DOHH2 (cell line): ENCODE measurements around the gene NGF.

Experiments
- H3F3A ChIP-seq: fragments of 200-600 bp; sonication (generic), shearing (Covaris generic); 2 replicates; pipeline ENCODE4 v1.6.0; 2016; ENCODE audit warnings: antibody characterized with exemption, mild to moderate bottlenecking; ENCODE audit not compliant: control insufficient read depth, insufficient read depth
- H3K27ac ChIP-seq: fragments of 200-600 bp; sonication (generic); 2 replicates; pipeline ENCODE4 v1.5.1; 2014; ENCODE audit warnings: low read depth, mild to moderate bottlenecking, low read length, moderate library complexity
- H3K27me3 ChIP-seq: fragments of 200-600 bp; sonication (generic); 2 replicates; pipeline ENCODE4 v1.6.1; 2014; ENCODE audit warnings: mild to moderate bottlenecking, low read length, mixed read lengths; ENCODE audit not compliant: control insufficient read depth
- H3K36me3 ChIP-seq: fragments of 200-600 bp; sonication (generic); 2 replicates; pipeline ENCODE4 v1.6.1; 2014; ENCODE audit warnings: mild to moderate bottlenecking, low read length, moderate library complexity, mixed read lengths; ENCODE audit not compliant: control insufficient read depth
- H3K4me1 ChIP-seq: fragments of 200-600 bp; sonication (generic); 2 replicates; pipeline ENCODE4 v1.6.1; 2014; ENCODE audit warnings: mild to moderate bottlenecking, low read length, mixed read lengths; ENCODE audit not compliant: control insufficient read depth
- H3K4me2 ChIP-seq: fragments of 200-600 bp; sonication (generic); 2 replicates; pipeline ENCODE4 v1.6.0; 2014; ENCODE audit warnings: mild to moderate bottlenecking, low read length, moderate library complexity
- H3K4me3 ChIP-seq: fragments of 200-600 bp; sonication (generic); 2 replicates; pipeline ENCODE4 v1.5.1; 2014; ENCODE audit warnings: mild to moderate bottlenecking, low read length, mixed read lengths
- H3K79me2 ChIP-seq: fragments of 200-600 bp; sonication (generic); 2 replicates; pipeline ENCODE4 v1.6.1; 2014; ENCODE audit warnings: mild to moderate bottlenecking, low read length, mixed read lengths; ENCODE audit not compliant: control insufficient read depth
- H3K9me2 ChIP-seq: fragments of 200-600 bp; sonication (generic); replicated peaks from 2 replicates; pipeline ENCODE4 v1.6.1; 2014; ENCODE audit warnings: mild to moderate bottlenecking, low read length, mixed read lengths; ENCODE audit not compliant: control insufficient read depth
- H3K9me3 ChIP-seq: fragments of 200-600 bp; sonication (generic); 2 replicates; pipeline ENCODE4 v1.6.1; 2014; ENCODE audit warnings: antibody characterized with exemption, low read length, mixed read lengths; ENCODE audit not compliant: control insufficient read depth, insufficient read depth
- H4K20me1 ChIP-seq: fragments of 200-600 bp; sonication (generic); 2 replicates; pipeline ENCODE4 v1.6.0; 2014; ENCODE audit warnings: low read depth, mild to moderate bottlenecking, antibody characterized with exemption, low read length, moderate library complexity; ENCODE audit not compliant: control insufficient read depth, insufficient read depth
- CTCF ChIP-seq: fragments of 200-600 bp; sonication (generic); IDR thresholded peaks from one replicate; pipeline ENCODE4 v1.5.1; 2014; ENCODE audit warnings: antibody characterized with exemption, mild to moderate bottlenecking, low read depth, low read length; ENCODE audit not compliant: poor library complexity, severe bottlenecking
- EZH2phosphoT487 ChIP-seq: fragments of 200-600 bp; sonication (generic); IDR thresholded peaks from 2 replicates; pipeline ENCODE4 v1.6.1; 2017; ENCODE audit warnings: borderline replicate concordance, mild to moderate bottlenecking, antibody characterized with exemption, low read length, moderate library complexity, mixed read lengths

NGF gene

GRCh38 chr1:115277276-115277675, 60.8 kb downstream of the NGF start:
- Histone ChIP-seq H3K9me3 (no peaks in the 10 kb centered on the region), H4K20me1 (no peaks in the 10 kb centered on the region), H3K27me3 (peaks cover 3% of the 10 kb centered on the region; the same call in 1 of the 2 replicates), H3F3A (no peaks in the 10 kb centered on the region), H3K4me3 (no peak overlapping the region), H3K27ac (no peak overlapping the region), H3K36me3 (no peaks in the 10 kb centered on the region), H3K4me2 (no peak overlapping the region), H3K9me2 (no peaks in the 10 kb centered on the region), H3K79me2 (no peaks in the 10 kb centered on the region), H3K4me1 (no peaks in the 10 kb centered on the region)
- TF ChIP-seq CTCF (no peak), EZH2phosphoT487 (no peak)

- Histone ChIP-seq H3K4me2 (no peak overlapping the region), H3K9me3 (no peaks in the 10 kb centered on the region), H3K4me3 (no peak overlapping the region), H3K27ac (no peak overlapping the region), H3K79me2 (no peaks in the 10 kb centered on the region), H3K9me2 (no peaks in the 10 kb centered on the region), H3K4me1 (no peaks in the 10 kb centered on the region), H3K36me3 (no peaks in the 10 kb centered on the region), H3K27me3 (peaks cover 3% of the 10 kb centered on the region; the same call in 1 of the 2 replicates), H3F3A (no peaks in the 10 kb centered on the region), H4K20me1 (no peaks in the 10 kb centered on the region)
- no peak for TF ChIP-seq EZH2phosphoT487
- TF ChIP-seq CTCF: peak; percentile 72
Measured at GRCh38 chr1:115275216-115275615, 62.8 kb downstream of the NGF start.

- Histone ChIP-seq H3K36me3 (no peaks in the 10 kb centered on the region), H4K20me1 (no peaks in the 10 kb centered on the region), H3K4me1 (no peaks in the 10 kb centered on the region), H3K4me2 (no peak overlapping the region), H3K9me3 (no peaks in the 10 kb centered on the region), H3K27me3 (peaks cover 3% of the 10 kb centered on the region; the same call in 1 of the 2 replicates), H3K9me2 (no peaks in the 10 kb centered on the region), H3K4me3 (no peak overlapping the region), H3K79me2 (no peaks in the 10 kb centered on the region), H3K27ac (no peak overlapping the region), H3F3A (no peaks in the 10 kb centered on the region)
- TF ChIP-seq EZH2phosphoT487: no peak
- TF ChIP-seq CTCF: no peak
Measured at GRCh38 chr1:115274467-115274866, 63.6 kb downstream of the NGF start.
